ENCODE results near the gene NAT16.

NAT16 gene

GRCh38 chr7:101168412-101169049 lies 11.6 kb downstream of the NAT16 start:
- Histone ChIP-seq H3K27me3 (ENCODE audit: low read depth, low read length) (peaks cover 42% of the 10 kb centered on the region), H3K9me3 (ENCODE audit: insufficient read depth, low read length) (no peaks in the 10 kb centered on the region), H3K4me3 (ENCODE audit: low read length) (no peak overlapping the region), H3K79me2 (ENCODE audit: low read length) (no peaks in the 10 kb centered on the region), H3K4me2 (ENCODE audit: low read length) (peak overlapping the region; percentile 99; the same call in 1 of the 2 replicates), H4K20me1 (ENCODE audit: insufficient read depth, low read length) (no peaks in the 10 kb centered on the region), H3K27ac (ENCODE audit: low read length) (no peak overlapping the region), H3K9ac (ENCODE audit: low read length) (no peak overlapping the region), H3K4me1 (ENCODE audit: low read length) (peaks cover 21% of the 10 kb centered on the region), H2AFZ (ENCODE audit: low read depth, low read length) (no peak overlapping the region), H3K36me3 (replicated peaks; ENCODE audit: low read depth, low read length) (no peaks in the 10 kb centered on the region)
- TF ChIP-seq CTCF (IDR thresholded peaks at IDR 0.05; ENCODE audit: low read depth, low read length), result no peak
- TF ChIP-seq EZH2phosphoT487 (IDR thresholded peaks at IDR 0.05; ENCODE audit: low read depth), result no peak

- TF ChIP-seq EZH2phosphoT487 (IDR thresholded peaks at IDR 0.05; ENCODE audit: low read depth) (no peak), CTCF (IDR thresholded peaks at IDR 0.05; ENCODE audit: low read depth, low read length) (no peak)
- Histone ChIP-seq H3K4me1 (ENCODE audit: low read length) (peaks cover 21% of the 10 kb centered on the region), H3K9ac (ENCODE audit: low read length) (no peak overlapping the region), H3K79me2 (ENCODE audit: low read length) (no peaks in the 10 kb centered on the region), H3K9me3 (ENCODE audit: insufficient read depth, low read length) (no peaks in the 10 kb centered on the region), H4K20me1 (ENCODE audit: insufficient read depth, low read length) (no peaks in the 10 kb centered on the region), H3K4me2 (ENCODE audit: low read length) (no peak overlapping the region), H3K4me3 (ENCODE audit: low read length) (no peak overlapping the region), H3K27me3 (ENCODE audit: low read depth, low read length) (peaks cover 42% of the 10 kb centered on the region), H2AFZ (ENCODE audit: low read depth, low read length) (no peak overlapping the region), H3K36me3 (replicated peaks; ENCODE audit: low read depth, low read length) (no peaks in the 10 kb centered on the region), H3K27ac (ENCODE audit: low read length) (no peak overlapping the region)
Measured at GRCh38 chr7:101167645-101168411, 12.3 kb downstream of the NAT16 start.

- no peak overlapping the region for H3K9ac ChIP-seq (ENCODE audit: low read length)
- no peak overlapping the region for H3K4me3 ChIP-seq (ENCODE audit: low read length)
- peaks cover 1% of the 10 kb centered on the region for H3K36me3 ChIP-seq (replicated peaks; ENCODE audit: low read depth, low read length)
- H3K9me3 ChIP-seq (ENCODE audit: insufficient read depth, low read length), result no peaks in the 10 kb centered on the region
- H3K4me1 ChIP-seq (ENCODE audit: low read length), result peaks cover 28% of the 10 kb centered on the region
- 0 out of 2 replicates have a peak overlapping the region, but pooled peaks have one; percentile 9 for H3K4me2 ChIP-seq (ENCODE audit: low read length)
- H3K27ac ChIP-seq (ENCODE audit: low read length), result no peak overlapping the region
- no peaks in the 10 kb centered on the region for H4K20me1 ChIP-seq (ENCODE audit: insufficient read depth, low read length)
- TF ChIP-seq EZH2phosphoT487 (IDR thresholded peaks at IDR 0.05; ENCODE audit: low read depth) (no peak), CTCF (IDR thresholded peaks at IDR 0.05; ENCODE audit: low read depth, low read length) (no peak)
- no peaks in the 10 kb centered on the region for H3K79me2 ChIP-seq (ENCODE audit: low read length)
- H2AFZ ChIP-seq (ENCODE audit: low read depth, low read length), result no peak overlapping the region
- peaks cover 42% of the 10 kb centered on the region for H3K27me3 ChIP-seq (ENCODE audit: low read depth, low read length)
Measured at GRCh38 chr7:101166909-101167644, 13.0 kb downstream of the NAT16 start.

- peaks cover 39% of the 10 kb centered on the region for H3K27me3 ChIP-seq (ENCODE audit: low read depth, low read length)
- H2AFZ ChIP-seq (ENCODE audit: low read depth, low read length), result no peak overlapping the region
- no peaks in the 10 kb centered on the region for H4K20me1 ChIP-seq (ENCODE audit: insufficient read depth, low read length)
- no peak for TF ChIP-seq EZH2phosphoT487 (IDR thresholded peaks at IDR 0.05; ENCODE audit: low read depth)
- peaks cover 28% of the 10 kb centered on the region for H3K4me1 ChIP-seq (ENCODE audit: low read length)
- no peak overlapping the region for H3K4me3 ChIP-seq (ENCODE audit: low read length)
- no peak overlapping the region for H3K27ac ChIP-seq (ENCODE audit: low read length)
- H3K36me3 ChIP-seq (replicated peaks; ENCODE audit: low read depth, low read length), result peaks cover 4% of the 10 kb centered on the region
- H3K4me2 ChIP-seq (ENCODE audit: low read length), result no peak overlapping the region
- no peaks in the 10 kb centered on the region for H3K9me3 ChIP-seq (ENCODE audit: insufficient read depth, low read length)
- no peaks in the 10 kb centered on the region for H3K79me2 ChIP-seq (ENCODE audit: low read length)
- H3K9ac ChIP-seq (ENCODE audit: low read length), result no peak overlapping the region
Measured at GRCh38 chr7:101166648-101166908, 13.5 kb downstream of the NAT16 start.

Measured in OCI-LY3 (cell line).